Posterior cingulate gyrus (tissue), 11 donors: ENCODE measurements around the gene HIBADH.

ENCODE experiments used
- DNase-seq, 10 donors: peaks; one replicate each; pipeline versions ENCODE4 v3.0.0 to v3.0.0-alpha.2; 2020 to 2021; ENCODE audit warnings: mixed read lengths in 3 of 10
- intact Hi-C: fragments of 100-400 bp; cut with DNase I; formaldehyde crosslinking; loops from one replicate; pipeline ENCODE4 v1.15.1; 2023

Gene HIBADH

GRCh38 chr7:27564881-27565482, 97.7 kb downstream of the HIBADH start:
- intact Hi-C loops = no loop called here
- DNase-seq = no peak

DNA sequence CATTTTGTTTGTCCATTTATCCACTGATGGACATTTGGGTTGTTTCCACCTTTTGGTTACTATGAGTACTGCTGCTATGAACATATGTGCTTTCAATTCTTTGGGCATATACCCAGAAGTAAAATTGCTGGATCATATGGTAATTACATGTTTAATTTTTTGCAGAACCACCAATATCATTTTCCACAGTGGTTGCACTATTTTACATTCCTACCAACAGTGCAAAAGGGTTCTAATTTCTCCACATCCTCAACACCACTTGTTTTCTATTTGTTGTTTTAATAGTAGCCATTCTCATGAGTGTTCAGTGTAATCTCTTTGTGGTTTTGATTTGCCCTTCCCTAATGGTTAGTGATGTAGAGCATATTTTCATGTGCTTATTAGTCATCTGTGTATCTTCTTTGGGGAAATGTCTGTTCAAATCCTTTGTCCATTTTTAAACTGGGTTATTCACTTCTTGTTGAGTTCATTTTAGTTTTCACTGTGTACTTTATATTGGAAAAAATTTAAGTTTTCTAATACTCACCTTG, 101.9 kb downstream of the HIBADH start:
- intact Hi-C loops = no loop called here
- DNase-seq = no peak

GRCh38 chr7:27555670-27556069, 107.0 kb downstream of the HIBADH start:
- intact Hi-C loops = no loop called here
- DNase-seq = no peak

- intact Hi-C loops = no loop called here
- DNase-seq = no peak
Measured at GRCh38 chr7:27554826-27555225, 107.9 kb downstream of the HIBADH start.

GRCh38 chr7:27553273-27553672, 109.4 kb downstream of the HIBADH start:
- intact Hi-C loops = no loop called here
- peak in 1 of 10 donors; percentile 15 for DNase-seq

DNA sequence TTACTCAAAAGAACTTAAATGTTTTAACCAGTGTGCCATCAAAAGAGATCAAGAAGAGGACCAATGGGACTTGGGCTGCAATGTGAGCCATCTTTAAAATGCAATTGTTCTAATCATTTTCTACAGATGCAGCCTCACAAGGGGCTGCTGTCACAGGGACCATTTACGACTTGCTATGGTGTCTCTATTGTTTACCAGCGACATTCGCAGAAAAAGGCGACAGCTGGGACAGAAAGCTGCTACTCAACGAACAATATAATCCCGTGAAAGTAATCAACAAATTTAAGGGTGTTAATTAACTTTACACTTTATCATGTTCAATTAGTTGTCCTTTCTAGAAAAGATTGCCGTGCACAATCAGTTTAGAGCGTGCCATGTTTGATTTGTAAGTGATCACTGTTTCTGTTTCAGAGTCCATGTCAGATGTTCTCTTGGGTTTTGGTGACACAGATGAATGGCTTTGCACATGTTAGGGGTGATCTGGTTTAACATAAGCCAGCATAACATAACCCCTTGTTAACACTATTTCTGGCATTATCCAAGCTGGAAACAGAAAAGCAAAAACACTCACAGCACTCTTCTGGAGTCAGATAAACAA, 110.8 kb downstream of the HIBADH start:
- peak in 1 of 10 donors; percentile 65 for DNase-seq
- intact Hi-C loops = no loop called here

- no peak for DNase-seq
- intact Hi-C loops = no loop called here
Measured at GRCh38 chr7:27549606-27550005, 113.1 kb downstream of the HIBADH start.

DNA sequence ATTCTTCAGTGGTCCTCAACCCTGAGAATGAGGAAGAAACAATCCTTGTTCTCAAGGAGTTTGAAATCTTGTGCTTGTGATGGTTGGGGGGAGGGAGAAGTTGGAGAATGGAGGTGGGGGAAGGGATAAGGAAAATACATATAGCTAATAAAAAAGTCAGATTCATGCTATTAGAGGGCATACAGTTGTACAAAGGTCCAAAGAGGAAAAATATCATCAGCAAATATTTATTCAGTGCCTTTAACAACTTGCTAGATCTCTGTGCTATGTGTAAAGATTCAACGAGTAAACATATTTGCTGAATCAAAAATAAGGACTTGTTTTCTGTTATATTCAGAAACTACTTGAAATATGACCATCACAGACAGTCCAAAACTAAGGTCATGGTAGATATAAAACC, 114.4 kb downstream of the HIBADH start:
- intact Hi-C loops = no loop called here
- no peak for DNase-seq

GRCh38 chr7:27547401-27547800, 115.3 kb downstream of the HIBADH start:
- intact Hi-C loops = no loop called here
- no peak for DNase-seq

DNA sequence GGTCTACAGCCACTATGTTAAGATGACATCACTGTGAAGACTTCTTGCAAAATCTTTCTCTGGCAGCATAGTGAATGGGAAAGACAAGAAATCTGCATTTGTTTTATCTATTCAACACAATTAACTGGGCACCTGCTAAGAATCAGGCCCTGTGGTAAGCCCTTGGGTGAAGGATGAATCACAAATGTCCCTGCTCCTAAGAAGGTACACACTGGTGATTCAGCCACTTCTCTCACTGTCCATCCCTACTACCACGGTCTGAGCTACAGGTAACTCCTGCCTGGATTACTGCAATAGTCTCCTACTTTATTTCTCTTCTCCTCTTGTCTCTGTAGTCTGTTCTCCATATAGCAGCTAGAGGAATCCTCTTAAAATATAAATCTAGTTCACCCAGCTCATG, 116.1 kb downstream of the HIBADH start:
- intact Hi-C loops = no loop called here

DNA sequence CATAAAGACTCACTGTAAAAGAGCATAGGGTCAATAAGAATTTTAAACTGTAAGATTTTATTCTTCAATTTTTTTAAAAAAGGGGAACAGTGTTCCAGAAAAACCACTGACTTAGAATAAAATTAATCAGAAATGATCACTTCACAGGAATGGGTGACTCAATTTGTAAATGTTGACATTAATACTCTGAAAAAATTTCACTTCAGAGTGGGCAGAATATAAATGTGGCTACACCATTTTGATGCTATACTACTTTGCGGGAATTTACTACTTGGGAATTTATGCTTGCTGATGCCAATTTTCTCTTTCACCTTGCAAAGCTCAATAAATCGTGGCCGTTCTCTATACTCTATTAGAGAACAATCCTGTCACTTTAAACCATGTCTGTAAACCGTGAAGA, 126.9 kb downstream of the HIBADH start:
- intact Hi-C loops = no loop called here

More for the DNA sequence above, 116.1 kb downstream of the HIBADH start:
- no peak for DNase-seq

GRCh38 chr7:27533652-27534081, 129.0 kb downstream of the HIBADH start:
- intact Hi-C loops = no loop called here
- no peak for DNase-seq

More for the DNA sequence above, 126.9 kb downstream of the HIBADH start:
- no peak for DNase-seq

- intact Hi-C loops = no loop called here
Measured at GRCh38 chr7:27532314-27532713, 130.4 kb downstream of the HIBADH start.

GRCh38 chr7:27527348-27527714, 135.4 kb downstream of the HIBADH start:
- DNase-seq = no peak
- intact Hi-C loops = no loop called here

More at GRCh38 chr7:27532314-27532713, 130.4 kb downstream of the HIBADH start:
- DNase-seq = no peak

- intact Hi-C loops = no loop called here
- DNase-seq = no peak
Measured at GRCh38 chr7:27526611-27527347, 135.9 kb downstream of the HIBADH start.

DNA sequence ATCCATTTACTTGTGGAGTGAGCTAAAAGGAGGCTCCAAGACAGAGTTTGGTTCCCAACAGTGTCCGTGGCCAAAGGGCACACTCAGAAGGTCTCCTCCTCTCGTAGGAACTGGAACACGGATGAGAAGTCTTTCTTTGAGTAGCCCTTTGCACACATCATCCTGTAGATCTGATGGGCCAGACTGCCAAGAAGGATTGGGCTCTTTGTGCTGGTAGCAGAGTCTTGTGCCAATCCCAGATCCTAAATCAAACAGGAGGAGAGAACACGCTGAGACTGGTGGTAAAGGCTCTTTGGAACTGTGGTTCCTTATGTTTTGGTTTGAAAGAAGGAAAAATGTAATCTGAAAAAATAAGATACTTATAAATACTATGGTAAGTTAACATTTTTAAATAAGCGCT, 136.6 kb downstream of the HIBADH start:
- intact Hi-C loops = no loop called here
- DNase-seq = no peak

DNA sequence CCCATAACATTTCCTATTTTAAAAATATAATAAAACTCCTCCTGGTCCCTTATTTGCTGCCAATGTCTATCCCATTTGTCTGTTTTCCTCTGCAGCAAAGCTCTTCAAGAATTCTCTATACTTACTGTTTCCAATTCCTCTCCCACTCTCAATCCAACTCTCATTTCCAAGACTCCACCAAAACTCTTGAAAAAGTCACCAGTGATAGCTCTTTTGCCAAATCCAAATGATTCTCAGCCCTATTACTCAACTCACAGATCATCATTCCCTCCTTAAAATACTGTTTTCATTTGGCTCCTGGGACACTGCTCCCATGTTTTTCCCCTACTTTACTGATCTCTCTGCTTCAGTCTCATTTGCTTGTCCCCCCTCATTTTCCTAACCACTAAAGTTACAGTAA, 139.4 kb downstream of the HIBADH start:
- no peak for DNase-seq
- intact Hi-C loops = no loop called here

GRCh38 chr7:27522566-27522965, 140.1 kb downstream of the HIBADH start:
- intact Hi-C loops = no loop called here
- DNase-seq = no peak

GRCh38 chr7:27520815-27521790, 141.6 kb downstream of the HIBADH start:
- intact Hi-C loops = no loop called here
- DNase-seq = no peak

GRCh38 chr7:27519793-27520469, 142.8 kb downstream of the HIBADH start:
- no peak for DNase-seq
- intact Hi-C loops = no loop called here
